H1 (cell line): ENCODE results near the gene GLRA1. TPM values are rescaled to one million over a fixed set of nuclear protein-coding genes. Genes with fewer than 3 reads are reported as not detected.

ENCODE experiments used
- CTCF ChIA-PET: fragments of 300-600 bp; sonication (Branson Sonifier 250); formaldehyde crosslinking; loops from one replicate; lab custom pipeline; 2021; ENCODE audit not compliant: partially characterized antibody; lab: Charles Lee
- POLR2A ChIA-PET: fragments of 300-600 bp; sonication (Branson Sonifier 250); formaldehyde crosslinking; loops from one replicate; lab custom pipeline; 2021; ENCODE audit warnings: inconsistent platforms; ENCODE audit not compliant: partially characterized antibody; lab: Charles Lee
- DNase-seq, 2 experiments: peaks; one replicate each; pipeline versions ENCODE4 v3.0.0 to v3.0.0-alpha.2; 2010 to 2022; ENCODE audit warnings: low spot score in 2 of 2, low read depth in 1 of 2, mixed read lengths in 1 of 2
- FAIRE-seq: peaks from 2 replicates; lab custom pipeline; 2011; peaks lifted over from hg19 to GRCh38; lab: Jason Lieb, UNC
- H2AFZ ChIP-seq: 2 replicates; pipeline ENCODE4 v1.8.1; 2012; ENCODE audit warnings: low read length, inconsistent platforms
- H2AK5ac ChIP-seq: 2 replicates; pipeline ENCODE4 v1.6.1; 2013; ENCODE audit warnings: low read depth, low read length
- H2BK120ac ChIP-seq: replicated peaks from 2 replicates; pipeline ENCODE3; 2013; ENCODE audit warnings: low read depth, low read length, inconsistent platforms
- H2BK12ac ChIP-seq: 2 replicates; pipeline ENCODE4 v1.6.1; 2013; ENCODE audit warnings: low read depth, low read length
- H2BK15ac ChIP-seq: 2 replicates; pipeline ENCODE4 v1.6.1; 2013; ENCODE audit warnings: low read length
- H2BK20ac ChIP-seq: 2 replicates; pipeline ENCODE4 v1.6.1; 2013; ENCODE audit warnings: low read length
- H2BK5ac ChIP-seq: 2 replicates; pipeline ENCODE4 v1.6.1; 2013; ENCODE audit warnings: low read depth, low read length
- H3K14ac ChIP-seq: 2 replicates; pipeline ENCODE4 v1.6.1; 2013; ENCODE audit warnings: inconsistent platforms; ENCODE audit not compliant: insufficient read length
- H3K18ac ChIP-seq: 2 replicates; pipeline ENCODE4 v1.6.1; 2013; ENCODE audit warnings: low read length; ENCODE audit errors: extremely low read depth
- H3K23ac ChIP-seq: 2 replicates; pipeline ENCODE4 v1.6.1; 2013; ENCODE audit warnings: inconsistent platforms; ENCODE audit not compliant: insufficient read length
- H3K23me2 ChIP-seq: 2 replicates; pipeline ENCODE4 v1.6.1; 2013; ENCODE audit warnings: low read depth, low read length
- H3K27ac ChIP-seq: 2 replicates; pipeline ENCODE4 v1.6.1; 2011; ENCODE audit warnings: low read depth, low read length, inconsistent platforms
- H3K27me3 ChIP-seq, 4 experiments: replicated peaks in 1 of 4; 1 replicate in 1 of 4; 2 replicates in 3 of 4; pipeline versions ENCODE4 v1.6.1 to v1.8.1; 2011 to 2013; ENCODE audit warnings: low read length in 3 of 4, mild to moderate bottlenecking in 3 of 4, inconsistent platforms in 2 of 4, mixed read lengths in 2 of 4, moderate library complexity in 1 of 4; ENCODE audit not compliant: control insufficient read depth in 3 of 4, insufficient read depth in 3 of 4; ENCODE audit errors: extremely low read depth in 1 of 4
- H3K36me3 ChIP-seq, 4 experiments: 2 replicates each; pipeline versions ENCODE4 v1.6.1 to v1.8.1; 2011 to 2013; ENCODE audit warnings: mild to moderate bottlenecking in 4 of 4, low read length in 3 of 4, moderate library complexity in 2 of 4, control low read depth in 1 of 4, inconsistent platforms in 1 of 4; ENCODE audit not compliant: insufficient read depth in 4 of 4, control insufficient read depth in 2 of 4
- H3K4ac ChIP-seq: replicated peaks from 2 replicates; pipeline ENCODE3; 2013; ENCODE audit warnings: low read length, low read depth, mixed read lengths, inconsistent platforms; ENCODE audit not compliant: insufficient read length
- H3K4me1 ChIP-seq, 4 experiments: replicated peaks in 1 of 4; 1 replicate in 1 of 4; 2 replicates in 3 of 4; pipeline versions ENCODE4 v1.6.1 to v1.8.1; 2011 to 2013; ENCODE audit warnings: low read length in 3 of 4, inconsistent platforms in 2 of 4, mixed read lengths in 1 of 4; ENCODE audit not compliant: insufficient read depth in 4 of 4, control insufficient read depth in 3 of 4
- H3K4me2 ChIP-seq, 2 experiments: 2 replicates each; pipeline versions ENCODE4 v1.6.1 to v1.8.1; 2011 to 2013; ENCODE audit warnings: low read depth in 2 of 2, low read length in 2 of 2, control low read depth in 1 of 2, inconsistent platforms in 1 of 2, mild to moderate bottlenecking in 1 of 2; ENCODE audit not compliant: insufficient read depth in 1 of 2
- H3K4me3 ChIP-seq, 4 experiments: fragments of 200-600, 300-600 bp in 1 of 4; sonication (generic), shearing (Covaris generic), sonication (Bioruptor Twin) in 1 of 4; 2 replicates each; pipeline versions ENCODE4 v1.5.1 to v1.8.1; 2011 to 2016; ENCODE audit warnings: low read length in 4 of 4, low read depth in 3 of 4, control low read depth in 2 of 4, inconsistent platforms in 2 of 4, mild to moderate bottlenecking in 2 of 4, mixed read lengths in 1 of 4, moderate library complexity in 1 of 4; ENCODE audit not compliant: insufficient read depth in 2 of 4; ENCODE audit errors: extremely low read depth in 1 of 4
- H3K56ac ChIP-seq: replicated peaks from 2 replicates; pipeline ENCODE3; 2013; ENCODE audit warnings: low read depth, mild to moderate bottlenecking, mixed read lengths, low read length, inconsistent platforms; ENCODE audit not compliant: insufficient read length
- H3K79me1 ChIP-seq: 2 replicates; pipeline ENCODE4 v1.6.1; 2013; ENCODE audit warnings: low read depth, low read length, control low read depth
- H3K79me2 ChIP-seq, 2 experiments: 2 replicates each; pipeline versions ENCODE4 v1.6.1 to v1.8.1; 2012 to 2013; ENCODE audit warnings: low read length in 2 of 2, mild to moderate bottlenecking in 2 of 2, inconsistent platforms in 1 of 2; ENCODE audit not compliant: insufficient read depth in 2 of 2, control insufficient read depth in 1 of 2
- H3K9ac ChIP-seq, 4 experiments: replicated peaks in 1 of 4; 1 replicate in 1 of 4; 2 replicates in 3 of 4; pipeline versions ENCODE4 v1.6.1 to v1.8.1; 2011 to 2013; ENCODE audit warnings: low read depth in 3 of 4, low read length in 3 of 4, control low read depth in 2 of 4, mild to moderate bottlenecking in 2 of 4, moderate library complexity in 2 of 4, inconsistent platforms in 1 of 4; ENCODE audit errors: extremely low read depth in 1 of 4
- H3K9me3 ChIP-seq, 2 experiments: 2 replicates each; pipeline versions ENCODE4 v1.6.1 to v1.8.1; 2012 to 2013; ENCODE audit warnings: mild to moderate bottlenecking in 2 of 2, moderate library complexity in 2 of 2, control low read depth in 1 of 2, inconsistent platforms in 1 of 2, low read depth in 1 of 2, low read length in 1 of 2, mixed read lengths in 1 of 2; ENCODE audit not compliant: insufficient read depth in 2 of 2
- H4K20me1 ChIP-seq, 2 experiments: replicated peaks in 1 of 2; 2 replicates each; pipeline versions ENCODE3 to v1.8.1; 2011 to 2013; ENCODE audit warnings: inconsistent platforms in 2 of 2, low read length in 2 of 2, mild to moderate bottlenecking in 1 of 2; ENCODE audit not compliant: insufficient read depth in 2 of 2, control insufficient read depth in 1 of 2
- H4K5ac ChIP-seq: 2 replicates; pipeline ENCODE4 v1.6.1; 2013; ENCODE audit warnings: low read length, low read depth, mixed read lengths, inconsistent platforms; ENCODE audit not compliant: insufficient read length
- H4K8ac ChIP-seq: 2 replicates; pipeline ENCODE4 v1.8.0; 2013; ENCODE audit warnings: mild to moderate bottlenecking, moderate library complexity, low read length, inconsistent platforms; ENCODE audit not compliant: insufficient read depth; ENCODE audit errors: extremely low read depth
- H4K91ac ChIP-seq: replicated peaks from 2 replicates; pipeline ENCODE3; 2013; ENCODE audit warnings: low read length, mixed read lengths, inconsistent platforms; ENCODE audit not compliant: insufficient read length
- E2F6 ChIP-seq: IDR thresholded peaks from 2 replicates; pipeline ENCODE4 v1.6.1; 2012; ENCODE audit warnings: inconsistent platforms
- EZH2 ChIP-seq: fragments of 200-600 bp; sonication (generic); IDR thresholded peaks from 2 replicates; pipeline ENCODE4 v1.7.1; 2012; ENCODE audit warnings: low read depth, mild to moderate bottlenecking, moderate library complexity, low read length, inconsistent platforms; ENCODE audit not compliant: severe bottlenecking
- KDM1A ChIP-seq: fragments of 200-600, 300-600 bp; sonication (generic); IDR thresholded peaks from 2 replicates; pipeline ENCODE4 v1.7.1; 2016; ENCODE audit warnings: mild to moderate bottlenecking, low read length, borderline replicate concordance
- WGBS, 2 experiments: shearing (Covaris generic) in 1 of 2; methylation state at CpG; one replicate each; pipeline versions ENCODE4 v1.1.6 to v1.1.7; 2013 to 2015; ENCODE audit warnings: low lambda C conversion rate in 2 of 2, mixed read lengths in 2 of 2, inconsistent platforms in 1 of 2, low coverage in 1 of 2, missing lambda C conversion rate in 1 of 2; ENCODE audit not compliant: insufficient replicate concordance in 2 of 2, insufficient coverage in 1 of 2, insufficient read length in 1 of 2; ENCODE audit errors: extremely low coverage in 1 of 2, missing lambda C conversion rate in 1 of 2; 5-methylcytosine and 5-hydroxymethylcytosine counted together
- polyA plus RNA-seq, 7 experiments: library from polyadenylated mRNA; depleted of rRNA in 3 of 7; stranded (reverse) in 5 of 7; unstranded in 2 of 7; fragments of >200 nt in 5 of 7; fragments of 200-250 nt in 2 of 7; gene quantifications; 1 replicate in 5 of 7; 2 replicates in 1 of 7; 4 replicates in 1 of 7; pipeline versions ENCODE4 v1.2.1 to v1.2.3, GENCODE V29; 2011 to 2013; ENCODE audit warnings: missing spikeins in 2 of 7, mixed read lengths in 2 of 7
- total RNA-seq: library from RNA; stranded (reverse); fragmentation: NEBNext Ultra II Directional; extraction: Animal tissue kit (Norgen Biotek cat#: 25700); gene quantifications from 2 replicates; pipeline ENCODE4 v1.2.1, GENCODE V29; 2021

GLRA1 gene
- total and polyA plus RNA-seq, 2 of the 8 experiments (the other 6 are each of a cell fraction or from before 2014, with no cell fraction given): not detected

GRCh38 chr5:151967865-151968264 lies 43.2 kb upstream of the GLRA1 start:
- Histone ChIP-seq H2BK12ac (no peak overlapping the region), H3K23me2 (no peaks in the 10 kb centered on the region), H2BK5ac (no peak overlapping the region), H3K9ac (no peak overlapping the region), H3K27ac (no peak overlapping the region), H3K18ac (no peak overlapping the region), H4K5ac (no peak overlapping the region), H3K4ac (no peak overlapping the region), H3K4me1 (peaks cover 0 to 4% (median 0%) of the 10 kb centered on the region in 4 experiments; a peak in 2 of 7 replicates), H4K91ac (no peak overlapping the region), H2BK20ac (no peak overlapping the region), H2AK5ac (no peak overlapping the region), H2AFZ (no peak overlapping the region), H3K79me2 (no peaks in the 10 kb centered on the region), H3K27me3 (no peaks in the 10 kb centered on the region), H2BK15ac (no peak overlapping the region), H3K56ac (no peak overlapping the region), H3K4me3 (no peak overlapping the region), H3K4me2 (no peak overlapping the region), H4K20me1 (no peaks in the 10 kb centered on the region), H2BK120ac (no peak overlapping the region), H3K14ac (no peak overlapping the region), H4K8ac (no peak overlapping the region), H3K79me1 (no peaks in the 10 kb centered on the region), H3K9me3 (no peaks in the 10 kb centered on the region), H3K23ac (no peak overlapping the region), H3K36me3 (no peaks in the 10 kb centered on the region)
- FAIRE-seq (no peak), DNase-seq (no peak)
- ChIA-PET POLR2A (no interaction called here), CTCF (no interaction called here)
- 84% methylated on average over 6 of the region's 6 CpGs; no CpG with 5 or more reads in 1 of the 2 experiments for WGBS, 2 experiments
- TF ChIP-seq EZH2: no peak
- no peak for TF ChIP-seq E2F6
- TF ChIP-seq KDM1A: no peak
